ENCODE measurements around the gene MED4. TPM values are rescaled to one million over a fixed set of nuclear protein-coding genes. Genes with fewer than 3 reads are reported as not detected.

MED4 gene
- total and polyA plus RNA-seq, 2 experiments from 2014 or later, result 29.0 to 92.5 TPM

DNA sequence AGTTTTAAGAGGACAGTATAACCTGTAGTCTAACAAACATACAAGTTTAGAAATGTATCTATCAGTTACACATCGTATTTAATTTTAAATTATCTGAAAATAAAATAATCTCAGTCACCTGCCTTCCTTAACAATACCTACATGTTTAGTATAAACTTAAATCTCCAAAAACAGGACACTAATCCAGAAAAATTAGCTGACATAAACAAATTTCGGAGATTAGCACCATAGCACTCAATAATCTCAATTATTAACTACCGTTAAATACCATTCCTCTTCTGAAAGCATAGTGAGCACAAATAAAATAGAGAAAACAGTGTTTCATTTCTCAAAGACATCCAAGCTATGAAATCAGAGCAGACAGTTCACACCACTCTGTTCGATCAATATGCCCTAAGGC, 13.2 kb downstream of the MED4 start:
- H3K27me3 ChIP-seq (ENCODE audit: insufficient read depth), result no peaks in the 10 kb centered on the region
- DNase-seq (ENCODE audit: low spot score), result no peak
- no peak overlapping the region for H3K4me2 ChIP-seq
- peaks cover 49% of the 10 kb centered on the region for H3K36me3 ChIP-seq (ENCODE audit: insufficient read depth)
- no peak overlapping the region for H3K4me3 ChIP-seq
- TF ChIP-seq EZH2phosphoT487 (IDR thresholded peaks at IDR 0.05; ENCODE audit: unreplicated experiment) (no peak), EZH2 (IDR thresholded peaks at IDR 0.05; ENCODE audit: low read depth, unreplicated experiment) (no peak), ZNF331 (CRISPR knock-in tag; IDR thresholded peaks at IDR 0.05; ENCODE audit: low read depth) (no peak), JUNB (IDR thresholded peaks at IDR 0.05; ENCODE audit: unreplicated experiment) (no peak), CREB1 (CRISPR knock-in tag; IDR thresholded peaks at IDR 0.05; ENCODE audit: low read depth) (no peak), NANOG (IDR thresholded peaks at IDR 0.05; ENCODE audit: borderline replicate concordance) (no peak), POLR2AphosphoS5 (IDR thresholded peaks at IDR 0.05; ENCODE audit: low read depth) (no peak), STAT1 (IDR thresholded peaks at IDR 0.05; ENCODE audit: unreplicated experiment) (no peak), ZNF114 (CRISPR knock-in tag; IDR thresholded peaks at IDR 0.05) (no peak)
- TF ChIP-seq, protein P1, sequence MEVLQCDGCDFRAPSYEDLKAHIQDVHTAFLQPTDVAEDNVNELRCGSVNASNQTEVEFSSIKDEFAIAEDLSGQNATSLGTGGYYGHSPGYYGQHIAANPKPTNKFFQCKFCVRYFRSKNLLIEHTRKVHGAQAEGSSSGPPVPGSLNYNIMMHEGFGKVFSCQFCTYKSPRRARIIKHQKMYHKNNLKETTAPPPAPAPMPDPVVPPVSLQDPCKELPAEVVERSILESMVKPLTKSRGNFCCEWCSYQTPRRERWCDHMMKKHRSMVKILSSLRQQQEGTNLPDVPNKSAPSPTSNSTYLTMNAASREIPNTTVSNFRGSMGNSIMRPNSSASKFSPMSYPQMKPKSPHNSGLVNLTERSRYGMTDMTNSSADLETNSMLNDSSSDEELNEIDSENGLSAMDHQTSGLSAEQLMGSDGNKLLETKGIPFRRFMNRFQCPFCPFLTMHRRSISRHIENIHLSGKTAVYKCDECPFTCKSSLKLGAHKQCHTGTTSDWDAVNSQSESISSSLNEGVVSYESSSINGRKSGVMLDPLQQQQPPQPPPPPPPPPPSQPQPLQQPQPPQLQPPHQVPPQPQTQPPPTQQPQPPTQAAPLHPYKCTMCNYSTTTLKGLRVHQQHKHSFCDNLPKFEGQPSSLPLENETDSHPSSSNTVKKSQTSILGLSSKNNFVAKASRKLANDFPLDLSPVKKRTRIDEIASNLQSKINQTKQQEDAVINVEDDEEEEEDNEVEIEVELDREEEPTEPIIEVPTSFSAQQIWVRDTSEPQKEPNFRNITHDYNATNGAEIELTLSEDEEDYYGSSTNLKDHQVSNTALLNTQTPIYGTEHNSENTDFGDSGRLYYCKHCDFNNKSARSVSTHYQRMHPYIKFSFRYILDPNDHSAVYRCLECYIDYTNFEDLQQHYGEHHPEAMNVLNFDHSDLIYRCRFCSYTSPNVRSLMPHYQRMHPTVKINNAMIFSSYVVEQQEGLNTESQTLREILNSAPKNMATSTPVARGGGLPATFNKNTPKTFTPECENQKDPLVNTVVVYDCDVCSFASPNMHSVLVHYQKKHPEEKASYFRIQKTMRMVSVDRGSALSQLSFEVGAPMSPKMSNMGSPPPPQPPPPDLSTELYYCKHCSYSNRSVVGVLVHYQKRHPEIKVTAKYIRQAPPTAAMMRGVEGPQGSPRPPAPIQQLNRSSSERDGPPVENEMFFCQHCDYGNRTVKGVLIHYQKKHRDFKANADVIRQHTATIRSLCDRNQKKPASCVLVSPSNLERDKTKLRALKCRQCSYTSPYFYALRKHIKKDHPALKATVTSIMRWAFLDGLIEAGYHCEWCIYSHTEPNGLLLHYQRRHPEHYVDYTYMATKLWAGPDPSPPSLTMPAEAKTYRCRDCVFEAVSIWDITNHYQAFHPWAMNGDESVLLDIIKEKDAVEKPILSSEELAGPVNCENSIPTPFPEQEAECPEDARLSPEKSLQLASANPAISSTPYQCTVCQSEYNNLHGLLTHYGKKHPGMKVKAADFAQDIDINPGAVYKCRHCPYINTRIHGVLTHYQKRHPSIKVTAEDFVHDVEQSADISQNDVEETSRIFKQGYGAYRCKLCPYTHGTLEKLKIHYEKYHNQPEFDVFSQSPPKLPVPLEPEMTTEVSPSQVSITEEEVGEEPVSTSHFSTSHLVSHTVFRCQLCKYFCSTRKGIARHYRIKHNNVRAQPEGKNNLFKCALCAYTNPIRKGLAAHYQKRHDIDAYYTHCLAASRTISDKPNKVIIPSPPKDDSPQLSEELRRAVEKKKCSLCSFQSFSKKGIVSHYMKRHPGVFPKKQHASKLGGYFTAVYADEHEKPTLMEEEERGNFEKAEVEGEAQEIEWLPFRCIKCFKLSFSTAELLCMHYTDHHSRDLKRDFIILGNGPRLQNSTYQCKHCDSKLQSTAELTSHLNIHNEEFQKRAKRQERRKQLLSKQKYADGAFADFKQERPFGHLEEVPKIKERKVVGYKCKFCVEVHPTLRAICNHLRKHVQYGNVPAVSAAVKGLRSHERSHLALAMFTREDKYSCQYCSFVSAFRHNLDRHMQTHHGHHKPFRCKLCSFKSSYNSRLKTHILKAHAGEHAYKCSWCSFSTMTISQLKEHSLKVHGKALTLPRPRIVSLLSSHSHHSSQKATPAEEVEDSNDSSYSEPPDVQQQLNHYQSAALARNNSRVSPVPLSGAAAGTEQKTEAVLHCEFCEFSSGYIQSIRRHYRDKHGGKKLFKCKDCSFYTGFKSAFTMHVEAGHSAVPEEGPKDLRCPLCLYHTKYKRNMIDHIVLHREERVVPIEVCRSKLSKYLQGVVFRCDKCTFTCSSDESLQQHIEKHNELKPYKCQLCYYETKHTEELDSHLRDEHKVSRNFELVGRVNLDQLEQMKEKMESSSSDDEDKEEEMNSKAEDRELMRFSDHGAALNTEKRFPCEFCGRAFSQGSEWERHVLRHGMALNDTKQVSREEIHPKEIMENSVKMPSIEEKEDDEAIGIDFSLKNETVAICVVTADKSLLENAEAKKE (CRISPR knock-in tag; IDR thresholded peaks at IDR 0.05), result no peak
- TF ChIP-seq, protein P2, sequence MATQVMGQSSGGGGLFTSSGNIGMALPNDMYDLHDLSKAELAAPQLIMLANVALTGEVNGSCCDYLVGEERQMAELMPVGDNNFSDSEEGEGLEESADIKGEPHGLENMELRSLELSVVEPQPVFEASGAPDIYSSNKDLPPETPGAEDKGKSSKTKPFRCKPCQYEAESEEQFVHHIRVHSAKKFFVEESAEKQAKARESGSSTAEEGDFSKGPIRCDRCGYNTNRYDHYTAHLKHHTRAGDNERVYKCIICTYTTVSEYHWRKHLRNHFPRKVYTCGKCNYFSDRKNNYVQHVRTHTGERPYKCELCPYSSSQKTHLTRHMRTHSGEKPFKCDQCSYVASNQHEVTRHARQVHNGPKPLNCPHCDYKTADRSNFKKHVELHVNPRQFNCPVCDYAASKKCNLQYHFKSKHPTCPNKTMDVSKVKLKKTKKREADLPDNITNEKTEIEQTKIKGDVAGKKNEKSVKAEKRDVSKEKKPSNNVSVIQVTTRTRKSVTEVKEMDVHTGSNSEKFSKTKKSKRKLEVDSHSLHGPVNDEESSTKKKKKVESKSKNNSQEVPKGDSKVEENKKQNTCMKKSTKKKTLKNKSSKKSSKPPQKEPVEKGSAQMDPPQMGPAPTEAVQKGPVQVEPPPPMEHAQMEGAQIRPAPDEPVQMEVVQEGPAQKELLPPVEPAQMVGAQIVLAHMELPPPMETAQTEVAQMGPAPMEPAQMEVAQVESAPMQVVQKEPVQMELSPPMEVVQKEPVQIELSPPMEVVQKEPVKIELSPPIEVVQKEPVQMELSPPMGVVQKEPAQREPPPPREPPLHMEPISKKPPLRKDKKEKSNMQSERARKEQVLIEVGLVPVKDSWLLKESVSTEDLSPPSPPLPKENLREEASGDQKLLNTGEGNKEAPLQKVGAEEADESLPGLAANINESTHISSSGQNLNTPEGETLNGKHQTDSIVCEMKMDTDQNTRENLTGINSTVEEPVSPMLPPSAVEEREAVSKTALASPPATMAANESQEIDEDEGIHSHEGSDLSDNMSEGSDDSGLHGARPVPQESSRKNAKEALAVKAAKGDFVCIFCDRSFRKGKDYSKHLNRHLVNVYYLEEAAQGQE (IDR thresholded peaks at IDR 0.05; ENCODE audit: unreplicated experiment), result no peak
- TF ChIP-seq, protein P3, sequence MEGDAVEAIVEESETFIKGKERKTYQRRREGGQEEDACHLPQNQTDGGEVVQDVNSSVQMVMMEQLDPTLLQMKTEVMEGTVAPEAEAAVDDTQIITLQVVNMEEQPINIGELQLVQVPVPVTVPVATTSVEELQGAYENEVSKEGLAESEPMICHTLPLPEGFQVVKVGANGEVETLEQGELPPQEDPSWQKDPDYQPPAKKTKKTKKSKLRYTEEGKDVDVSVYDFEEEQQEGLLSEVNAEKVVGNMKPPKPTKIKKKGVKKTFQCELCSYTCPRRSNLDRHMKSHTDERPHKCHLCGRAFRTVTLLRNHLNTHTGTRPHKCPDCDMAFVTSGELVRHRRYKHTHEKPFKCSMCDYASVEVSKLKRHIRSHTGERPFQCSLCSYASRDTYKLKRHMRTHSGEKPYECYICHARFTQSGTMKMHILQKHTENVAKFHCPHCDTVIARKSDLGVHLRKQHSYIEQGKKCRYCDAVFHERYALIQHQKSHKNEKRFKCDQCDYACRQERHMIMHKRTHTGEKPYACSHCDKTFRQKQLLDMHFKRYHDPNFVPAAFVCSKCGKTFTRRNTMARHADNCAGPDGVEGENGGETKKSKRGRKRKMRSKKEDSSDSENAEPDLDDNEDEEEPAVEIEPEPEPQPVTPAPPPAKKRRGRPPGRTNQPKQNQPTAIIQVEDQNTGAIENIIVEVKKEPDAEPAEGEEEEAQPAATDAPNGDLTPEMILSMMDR (conservative IDR thresholded peaks at IDR 0.05; ENCODE audit: low read depth in 2 of 2), result no peak
- TF ChIP-seq, protein P4, sequence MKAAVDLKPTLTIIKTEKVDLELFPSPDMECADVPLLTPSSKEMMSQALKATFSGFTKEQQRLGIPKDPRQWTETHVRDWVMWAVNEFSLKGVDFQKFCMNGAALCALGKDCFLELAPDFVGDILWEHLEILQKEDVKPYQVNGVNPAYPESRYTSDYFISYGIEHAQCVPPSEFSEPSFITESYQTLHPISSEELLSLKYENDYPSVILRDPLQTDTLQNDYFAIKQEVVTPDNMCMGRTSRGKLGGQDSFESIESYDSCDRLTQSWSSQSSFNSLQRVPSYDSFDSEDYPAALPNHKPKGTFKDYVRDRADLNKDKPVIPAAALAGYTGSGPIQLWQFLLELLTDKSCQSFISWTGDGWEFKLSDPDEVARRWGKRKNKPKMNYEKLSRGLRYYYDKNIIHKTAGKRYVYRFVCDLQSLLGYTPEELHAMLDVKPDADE (IDR thresholded peaks at IDR 0.05), result no peak
- H3K4me1 Mint-ChIP-seq, result no peaks in the 10 kb centered on the region
- no peak overlapping the region for H2AFZ ChIP-seq
- no peaks in the 10 kb centered on the region for H3F3A ChIP-seq (replicated peaks; ENCODE audit: low read depth)
- H3K27ac ChIP-seq (ENCODE audit: low read depth), result no peak overlapping the region
- no peaks in the 10 kb centered on the region; the same call in 1 of the 2 replicates for H3K79me2 ChIP-seq (replicated peaks; ENCODE audit: insufficient read depth)
- no peak overlapping the region for H3K27ac Mint-ChIP-seq
- no peak for ATAC-seq
- peaks cover 76% of the 10 kb centered on the region for H3K36me3 Mint-ChIP-seq (ENCODE audit: low read depth)
- H4K20me1 ChIP-seq (replicated peaks; ENCODE audit: insufficient read depth), result no peaks in the 10 kb centered on the region; the same call in 1 of the 2 replicates
- no peaks in the 10 kb centered on the region; the same call in 2 of the 3 replicates for H3K9me3 Mint-ChIP-seq
- no peaks in the 10 kb centered on the region for H3K27me3 Mint-ChIP-seq (ENCODE audit: insufficient read depth, low read depth, poor library complexity)
- no peaks in the 10 kb centered on the region for H3K4me1 ChIP-seq (ENCODE audit: insufficient read depth)
- no peak overlapping the region for H3K4me3 Mint-ChIP-seq
- no peaks in the 10 kb centered on the region for H3K9me2 ChIP-seq (ENCODE audit: insufficient read depth)
